H1 (cell line): ENCODE measurements around the gene C1orf50. TPM values are rescaled to one million over a fixed set of nuclear protein-coding genes. Genes with fewer than 3 reads are reported as not detected.

ENCODE experiments used
- CTCF ChIA-PET: fragments of 300-600 bp; sonication (Branson Sonifier 250); formaldehyde crosslinking; loops from one replicate; lab custom pipeline; 2021; ENCODE audit not compliant: partially characterized antibody; lab: Charles Lee
- POLR2A ChIA-PET: fragments of 300-600 bp; sonication (Branson Sonifier 250); formaldehyde crosslinking; loops from one replicate; lab custom pipeline; 2021; ENCODE audit warnings: inconsistent platforms; ENCODE audit not compliant: partially characterized antibody; lab: Charles Lee
- DNase-seq, 2 experiments: peaks; one replicate each; pipeline versions ENCODE4 v3.0.0 to v3.0.0-alpha.2; 2010 to 2022; ENCODE audit warnings: low spot score in 2 of 2, low read depth in 1 of 2, mixed read lengths in 1 of 2
- FAIRE-seq: peaks from 2 replicates; lab custom pipeline; 2011; peaks lifted over from hg19 to GRCh38; lab: Jason Lieb, UNC
- H2AFZ ChIP-seq: 2 replicates; pipeline ENCODE4 v1.8.1; 2012; ENCODE audit warnings: low read length, inconsistent platforms
- H2AK5ac ChIP-seq: 2 replicates; pipeline ENCODE4 v1.6.1; 2013; ENCODE audit warnings: low read depth, low read length
- H2BK120ac ChIP-seq: replicated peaks from 2 replicates; pipeline ENCODE3; 2013; ENCODE audit warnings: low read depth, low read length, inconsistent platforms
- H2BK12ac ChIP-seq: 2 replicates; pipeline ENCODE4 v1.6.1; 2013; ENCODE audit warnings: low read depth, low read length
- H2BK15ac ChIP-seq: 2 replicates; pipeline ENCODE4 v1.6.1; 2013; ENCODE audit warnings: low read length
- H2BK20ac ChIP-seq: 2 replicates; pipeline ENCODE4 v1.6.1; 2013; ENCODE audit warnings: low read length
- H2BK5ac ChIP-seq: 2 replicates; pipeline ENCODE4 v1.6.1; 2013; ENCODE audit warnings: low read depth, low read length
- H3K14ac ChIP-seq: 2 replicates; pipeline ENCODE4 v1.6.1; 2013; ENCODE audit warnings: inconsistent platforms; ENCODE audit not compliant: insufficient read length
- H3K18ac ChIP-seq: 2 replicates; pipeline ENCODE4 v1.6.1; 2013; ENCODE audit warnings: low read length; ENCODE audit errors: extremely low read depth
- H3K23ac ChIP-seq: 2 replicates; pipeline ENCODE4 v1.6.1; 2013; ENCODE audit warnings: inconsistent platforms; ENCODE audit not compliant: insufficient read length
- H3K23me2 ChIP-seq: 2 replicates; pipeline ENCODE4 v1.6.1; 2013; ENCODE audit warnings: low read depth, low read length
- H3K27ac ChIP-seq: 2 replicates; pipeline ENCODE4 v1.6.1; 2011; ENCODE audit warnings: low read depth, low read length, inconsistent platforms
- H3K27me3 ChIP-seq, 4 experiments: replicated peaks in 1 of 4; 1 replicate in 1 of 4; 2 replicates in 3 of 4; pipeline versions ENCODE4 v1.6.1 to v1.8.1; 2011 to 2013; ENCODE audit warnings: low read length in 3 of 4, mild to moderate bottlenecking in 3 of 4, inconsistent platforms in 2 of 4, mixed read lengths in 2 of 4, moderate library complexity in 1 of 4; ENCODE audit not compliant: control insufficient read depth in 3 of 4, insufficient read depth in 3 of 4; ENCODE audit errors: extremely low read depth in 1 of 4
- H3K36me3 ChIP-seq, 4 experiments: 2 replicates each; pipeline versions ENCODE4 v1.6.1 to v1.8.1; 2011 to 2013; ENCODE audit warnings: mild to moderate bottlenecking in 4 of 4, low read length in 3 of 4, moderate library complexity in 2 of 4, control low read depth in 1 of 4, inconsistent platforms in 1 of 4; ENCODE audit not compliant: insufficient read depth in 4 of 4, control insufficient read depth in 2 of 4
- H3K4ac ChIP-seq: replicated peaks from 2 replicates; pipeline ENCODE3; 2013; ENCODE audit warnings: low read length, low read depth, mixed read lengths, inconsistent platforms; ENCODE audit not compliant: insufficient read length
- H3K4me1 ChIP-seq, 4 experiments: replicated peaks in 1 of 4; 1 replicate in 1 of 4; 2 replicates in 3 of 4; pipeline versions ENCODE4 v1.6.1 to v1.8.1; 2011 to 2013; ENCODE audit warnings: low read length in 3 of 4, inconsistent platforms in 2 of 4, mixed read lengths in 1 of 4; ENCODE audit not compliant: insufficient read depth in 4 of 4, control insufficient read depth in 3 of 4
- H3K4me2 ChIP-seq, 2 experiments: 2 replicates each; pipeline versions ENCODE4 v1.6.1 to v1.8.1; 2011 to 2013; ENCODE audit warnings: low read depth in 2 of 2, low read length in 2 of 2, control low read depth in 1 of 2, inconsistent platforms in 1 of 2, mild to moderate bottlenecking in 1 of 2; ENCODE audit not compliant: insufficient read depth in 1 of 2
- H3K4me3 ChIP-seq, 4 experiments: fragments of 200-600, 300-600 bp in 1 of 4; sonication (generic), shearing (Covaris generic), sonication (Bioruptor Twin) in 1 of 4; 2 replicates each; pipeline versions ENCODE4 v1.5.1 to v1.8.1; 2011 to 2016; ENCODE audit warnings: low read length in 4 of 4, low read depth in 3 of 4, control low read depth in 2 of 4, inconsistent platforms in 2 of 4, mild to moderate bottlenecking in 2 of 4, mixed read lengths in 1 of 4, moderate library complexity in 1 of 4; ENCODE audit not compliant: insufficient read depth in 2 of 4; ENCODE audit errors: extremely low read depth in 1 of 4
- H3K56ac ChIP-seq: replicated peaks from 2 replicates; pipeline ENCODE3; 2013; ENCODE audit warnings: low read depth, mild to moderate bottlenecking, mixed read lengths, low read length, inconsistent platforms; ENCODE audit not compliant: insufficient read length
- H3K79me1 ChIP-seq: 2 replicates; pipeline ENCODE4 v1.6.1; 2013; ENCODE audit warnings: low read depth, low read length, control low read depth
- H3K79me2 ChIP-seq, 2 experiments: 2 replicates each; pipeline versions ENCODE4 v1.6.1 to v1.8.1; 2012 to 2013; ENCODE audit warnings: low read length in 2 of 2, mild to moderate bottlenecking in 2 of 2, inconsistent platforms in 1 of 2; ENCODE audit not compliant: insufficient read depth in 2 of 2, control insufficient read depth in 1 of 2
- H3K9ac ChIP-seq, 4 experiments: replicated peaks in 1 of 4; 1 replicate in 1 of 4; 2 replicates in 3 of 4; pipeline versions ENCODE4 v1.6.1 to v1.8.1; 2011 to 2013; ENCODE audit warnings: low read depth in 3 of 4, low read length in 3 of 4, control low read depth in 2 of 4, mild to moderate bottlenecking in 2 of 4, moderate library complexity in 2 of 4, inconsistent platforms in 1 of 4; ENCODE audit errors: extremely low read depth in 1 of 4
- H3K9me3 ChIP-seq, 2 experiments: 2 replicates each; pipeline versions ENCODE4 v1.6.1 to v1.8.1; 2012 to 2013; ENCODE audit warnings: mild to moderate bottlenecking in 2 of 2, moderate library complexity in 2 of 2, control low read depth in 1 of 2, inconsistent platforms in 1 of 2, low read depth in 1 of 2, low read length in 1 of 2, mixed read lengths in 1 of 2; ENCODE audit not compliant: insufficient read depth in 2 of 2
- H4K20me1 ChIP-seq, 2 experiments: replicated peaks in 1 of 2; 2 replicates each; pipeline versions ENCODE3 to v1.8.1; 2011 to 2013; ENCODE audit warnings: inconsistent platforms in 2 of 2, low read length in 2 of 2, mild to moderate bottlenecking in 1 of 2; ENCODE audit not compliant: insufficient read depth in 2 of 2, control insufficient read depth in 1 of 2
- H4K5ac ChIP-seq: 2 replicates; pipeline ENCODE4 v1.6.1; 2013; ENCODE audit warnings: low read length, low read depth, mixed read lengths, inconsistent platforms; ENCODE audit not compliant: insufficient read length
- H4K8ac ChIP-seq: 2 replicates; pipeline ENCODE4 v1.8.0; 2013; ENCODE audit warnings: mild to moderate bottlenecking, moderate library complexity, low read length, inconsistent platforms; ENCODE audit not compliant: insufficient read depth; ENCODE audit errors: extremely low read depth
- H4K91ac ChIP-seq: replicated peaks from 2 replicates; pipeline ENCODE3; 2013; ENCODE audit warnings: low read length, mixed read lengths, inconsistent platforms; ENCODE audit not compliant: insufficient read length
- BCL11A ChIP-seq, 2 experiments: IDR thresholded peaks; one replicate each; pipeline ENCODE4 v1.6.1; 2011; ENCODE audit warnings: low read depth in 2 of 2, low read length in 2 of 2, mild to moderate bottlenecking in 2 of 2
- CBX8 ChIP-seq: fragments of 300-800, 300-1000 bp; sonication (generic); IDR thresholded peaks from 2 replicates; pipeline ENCODE4 v1.7.1; 2016; ENCODE audit warnings: low read depth, low read length, borderline replicate concordance
- CHD1 ChIP-seq: IDR thresholded peaks from 2 replicates; pipeline ENCODE4 v1.6.1; 2012; ENCODE audit warnings: low read depth, low read length, improper control_type of control experiment
- EGR1 ChIP-seq: IDR thresholded peaks from 2 replicates; pipeline ENCODE4 v1.6.1; 2011; ENCODE audit warnings: low read depth, low read length, borderline replicate concordance
- EZH2 ChIP-seq: fragments of 200-600 bp; sonication (generic); IDR thresholded peaks from 2 replicates; pipeline ENCODE4 v1.7.1; 2012; ENCODE audit warnings: low read depth, mild to moderate bottlenecking, moderate library complexity, low read length, inconsistent platforms; ENCODE audit not compliant: severe bottlenecking
- HDAC2 ChIP-seq, 2 experiments: fragments of 300-600 bp in 1 of 2; sonication (generic) in 1 of 2; IDR thresholded peaks; 2 replicates each; pipeline ENCODE4 v1.6.1; 2011 to 2012; ENCODE audit warnings: low read depth in 2 of 2, low read length in 2 of 2, mild to moderate bottlenecking in 2 of 2, moderate library complexity in 2 of 2, borderline replicate concordance in 1 of 2, inconsistent platforms in 1 of 2
- KDM4A ChIP-seq: IDR thresholded peaks from one replicate; pipeline ENCODE4 v1.7.1; 2012; ENCODE audit warnings: low read depth, mild to moderate bottlenecking, moderate library complexity, low read length, inconsistent platforms; ENCODE audit not compliant: severe bottlenecking
- POLR2AphosphoS5 ChIP-seq: IDR thresholded peaks from 2 replicates; pipeline ENCODE4 v1.6.1; 2011; ENCODE audit warnings: low read depth, low read length
- RBBP5 ChIP-seq: IDR thresholded peaks from 2 replicates; pipeline ENCODE4 v1.7.1; 2012; ENCODE audit warnings: low read depth, mild to moderate bottlenecking, inconsistent platforms, low read length, moderate library complexity, borderline replicate concordance
- RXRA ChIP-seq: IDR thresholded peaks from 2 replicates; pipeline ENCODE4 v1.6.1; 2011; ENCODE audit warnings: low read depth, mild to moderate bottlenecking, low read length, moderate library complexity; ENCODE audit not compliant: insufficient read depth
- SAP30 ChIP-seq: fragments of 300-600 bp; sonication (generic); IDR thresholded peaks from 2 replicates; pipeline ENCODE4 v1.7.1; 2012; ENCODE audit warnings: low read length, moderate library complexity, mild to moderate bottlenecking, inconsistent platforms; ENCODE audit not compliant: insufficient read depth, insufficient replicate concordance
- SP2 ChIP-seq: IDR thresholded peaks from 2 replicates; pipeline ENCODE4 v1.6.1; 2012; ENCODE audit warnings: mild to moderate bottlenecking, low read length, inconsistent platforms
- TAF7 ChIP-seq: optimal IDR thresholded peaks from 2 replicates; pipeline ENCODE3; 2011; ENCODE audit warnings: low read depth, mild to moderate bottlenecking, inconsistent platforms, low read length, moderate library complexity, borderline replicate concordance
- polyA plus RNA-seq, 7 experiments: library from polyadenylated mRNA; depleted of rRNA in 3 of 7; stranded (reverse) in 5 of 7; unstranded in 2 of 7; fragments of >200 nt in 5 of 7; fragments of 200-250 nt in 2 of 7; gene quantifications; 1 replicate in 5 of 7; 2 replicates in 1 of 7; 4 replicates in 1 of 7; pipeline versions ENCODE4 v1.2.1 to v1.2.3, GENCODE V29; 2011 to 2013; ENCODE audit warnings: missing spikeins in 2 of 7, mixed read lengths in 2 of 7
- total RNA-seq: library from RNA; stranded (reverse); fragmentation: NEBNext Ultra II Directional; extraction: Animal tissue kit (Norgen Biotek cat#: 25700); gene quantifications from 2 replicates; pipeline ENCODE4 v1.2.1, GENCODE V29; 2021

C1orf50 gene
- total and polyA plus RNA-seq, 2 of the 8 experiments (the other 6 are each of a cell fraction or from before 2014, with no cell fraction given), result 3.2 to 7.1 TPM

- Histone ChIP-seq H4K5ac (no peak overlapping the region), H4K8ac (no peak overlapping the region), H2AFZ (no peak overlapping the region), H3K56ac (no peak overlapping the region), H4K91ac (no peak overlapping the region), H3K9me3 (peaks cover 9 to 11% of the 10 kb centered on the region in 2 experiments), H3K79me1 (no peaks in the 10 kb centered on the region), H3K27ac (no peak overlapping the region), H3K14ac (no peak overlapping the region), H4K20me1 (no peaks in the 10 kb centered on the region), H2AK5ac (no peak overlapping the region), H3K18ac (no peak overlapping the region), H2BK20ac (no peak overlapping the region), H3K4me2 (no peak overlapping the region), H3K23me2 (no peaks in the 10 kb centered on the region), H3K23ac (no peak overlapping the region), H3K9ac (no peak overlapping the region), H3K4ac (no peak overlapping the region), H2BK120ac (no peak overlapping the region), H3K36me3 (peaks cover 0 to 12% (median 2%) of the 10 kb centered on the region in 4 experiments; a peak in 4 of 8 replicates), H2BK15ac (no peak overlapping the region), H3K4me1 (no peaks in the 10 kb centered on the region), H2BK12ac (no peak overlapping the region), H3K27me3 (no peaks in the 10 kb centered on the region), H3K4me3 (no peak overlapping the region), H2BK5ac (no peak overlapping the region), H3K79me2 (no peaks in the 10 kb centered on the region)
- DNase-seq (no peak), FAIRE-seq (no peak)
- CTCF ChIA-PET, result interaction anchor here (0.6 kb wide), 1 partner anchor 34 kb away, joined by 3 read pairs; no protein-coding TSS in a partner anchor
- POLR2A ChIA-PET, result interaction anchor here (2.7 kb wide), 1 partner anchor 10 kb away, joined by 12 read pairs; the partner anchor contains the start of gene ERMAP
- TF ChIP-seq CHD1 (no peak), BCL11A (IDR thresholded peaks at IDR 0.05; ENCODE audit: low read depth in 2 of 2, low read length in 2 of 2) (no peak), KDM4A (no peak), CBX8 (no peak), EGR1 (no peak), SAP30 (no peak), POLR2AphosphoS5 (no peak), EZH2 (no peak), SP2 (no peak), TAF7 (no peak), RXRA (no peak), HDAC2 (IDR thresholded peaks at IDR 0.05; ENCODE audit: borderline replicate concordance in 1 of 2, low read depth in 2 of 2, low read length in 2 of 2) (no peak), RBBP5 (no peak)
Observed at GRCh38 chr1:42806171-42806570, 39.1 kb downstream of the C1orf50 start.
